Measurements from ENCODE around the gene CCL5. TPM values are rescaled to one million over a fixed set of nuclear protein-coding genes. Genes with fewer than 3 reads are reported as not detected.

The CCL5 gene
- total RNA-seq, 1 donor, result 0.36 TPM

DNA sequence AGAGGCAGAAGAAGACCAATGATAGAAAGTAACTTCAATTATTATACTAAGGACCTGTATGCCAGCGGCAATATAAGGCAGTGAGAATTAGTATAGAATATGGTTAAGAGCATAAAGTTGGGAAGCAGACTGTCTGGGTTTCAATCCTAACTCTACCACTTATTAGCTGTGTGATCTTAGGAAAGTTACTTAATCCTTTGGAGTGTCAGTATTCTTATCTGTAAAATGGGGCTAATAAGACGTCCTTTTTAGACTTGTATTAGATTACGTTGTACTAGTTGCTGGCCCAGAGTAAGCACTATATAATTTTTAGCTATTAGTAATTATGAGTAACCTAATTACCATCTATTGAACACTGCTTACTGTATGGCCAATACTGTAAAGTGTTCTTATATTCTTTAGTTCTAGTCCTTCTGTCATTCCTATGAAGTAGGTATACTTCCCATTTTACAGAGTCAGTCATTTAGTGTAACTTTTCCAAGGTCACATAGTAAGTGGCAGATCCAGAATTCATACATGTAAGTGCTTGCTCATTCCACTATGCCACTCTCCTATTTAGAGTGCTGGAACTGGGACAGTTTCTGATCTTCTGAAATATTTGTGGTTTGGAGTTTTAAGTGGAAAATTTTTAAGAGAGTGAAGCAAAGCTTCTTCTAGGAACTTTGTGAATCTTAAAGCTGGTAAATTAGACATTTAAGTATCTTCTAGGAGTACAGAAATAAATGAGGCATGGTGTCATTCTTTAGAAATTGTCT, 33.9 kb downstream of the CCL5 start:
- Histone ChIP-seq H3K4me2 (ENCODE audit: insufficient read depth, low read length) (no peak overlapping the region), H3K4me3 (ENCODE audit: insufficient read depth, low read length) (no peak overlapping the region), H3K27me3 (ENCODE audit: insufficient read depth, low read length) (no peaks in the 10 kb centered on the region), H3K4me1 (ENCODE audit: insufficient read depth, low read length) (peaks cover 4% of the 10 kb centered on the region), H2AFZ (ENCODE audit: low read length) (no peak overlapping the region), H3K79me2 (ENCODE audit: insufficient read depth, low read length) (peaks cover 4% of the 10 kb centered on the region), H3K9me3 (ENCODE audit: low read depth, low read length) (no peaks in the 10 kb centered on the region), H3K36me3 (ENCODE audit: insufficient read depth, low read length) (peaks cover 69% of the 10 kb centered on the region), H4K20me1 (ENCODE audit: insufficient read depth, low read length) (peaks cover 20% of the 10 kb centered on the region), H3K27ac (ENCODE audit: low read depth, low read length) (no peak overlapping the region)
- no peak for DNase-seq (ENCODE audit: insufficient read length, low spot score, missing footprints)
- TF ChIP-seq, protein P1, sequence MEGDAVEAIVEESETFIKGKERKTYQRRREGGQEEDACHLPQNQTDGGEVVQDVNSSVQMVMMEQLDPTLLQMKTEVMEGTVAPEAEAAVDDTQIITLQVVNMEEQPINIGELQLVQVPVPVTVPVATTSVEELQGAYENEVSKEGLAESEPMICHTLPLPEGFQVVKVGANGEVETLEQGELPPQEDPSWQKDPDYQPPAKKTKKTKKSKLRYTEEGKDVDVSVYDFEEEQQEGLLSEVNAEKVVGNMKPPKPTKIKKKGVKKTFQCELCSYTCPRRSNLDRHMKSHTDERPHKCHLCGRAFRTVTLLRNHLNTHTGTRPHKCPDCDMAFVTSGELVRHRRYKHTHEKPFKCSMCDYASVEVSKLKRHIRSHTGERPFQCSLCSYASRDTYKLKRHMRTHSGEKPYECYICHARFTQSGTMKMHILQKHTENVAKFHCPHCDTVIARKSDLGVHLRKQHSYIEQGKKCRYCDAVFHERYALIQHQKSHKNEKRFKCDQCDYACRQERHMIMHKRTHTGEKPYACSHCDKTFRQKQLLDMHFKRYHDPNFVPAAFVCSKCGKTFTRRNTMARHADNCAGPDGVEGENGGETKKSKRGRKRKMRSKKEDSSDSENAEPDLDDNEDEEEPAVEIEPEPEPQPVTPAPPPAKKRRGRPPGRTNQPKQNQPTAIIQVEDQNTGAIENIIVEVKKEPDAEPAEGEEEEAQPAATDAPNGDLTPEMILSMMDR (IDR thresholded peaks at IDR 0.05; ENCODE audit: extremely low read depth, low read depth, low read length), result no peak

DNA sequence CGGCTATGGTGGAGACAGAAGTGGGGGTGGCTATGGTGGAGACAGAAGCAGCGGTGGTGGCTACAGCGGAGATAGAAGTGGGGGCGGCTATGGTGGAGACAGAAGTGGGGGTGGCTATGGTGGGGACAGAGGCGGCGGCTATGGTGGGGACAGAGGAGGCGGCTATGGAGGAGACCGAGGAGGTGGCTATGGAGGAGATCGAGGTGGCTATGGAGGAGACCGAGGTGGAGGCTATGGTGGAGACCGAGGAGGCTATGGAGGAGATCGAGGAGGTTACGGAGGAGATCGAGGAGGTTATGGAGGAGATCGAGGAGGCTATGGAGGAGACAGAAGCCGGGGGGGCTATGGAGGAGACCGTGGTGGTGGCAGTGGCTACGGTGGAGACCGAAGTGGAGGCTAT, 35.6 kb downstream of the CCL5 start:
- H3K27me3 ChIP-seq (ENCODE audit: insufficient read depth, low read length), result no peaks in the 10 kb centered on the region
- H2AFZ ChIP-seq (ENCODE audit: low read length), result no peak overlapping the region
- H3K4me1 ChIP-seq (ENCODE audit: insufficient read depth, low read length), result peaks cover 4% of the 10 kb centered on the region
- peaks cover 4% of the 10 kb centered on the region for H3K79me2 ChIP-seq (ENCODE audit: insufficient read depth, low read length)
- peaks cover 15% of the 10 kb centered on the region for H4K20me1 ChIP-seq (ENCODE audit: insufficient read depth, low read length)
- DNase-seq (ENCODE audit: insufficient read length, low spot score, missing footprints), result no peak
- peaks cover 77% of the 10 kb centered on the region for H3K36me3 ChIP-seq (ENCODE audit: insufficient read depth, low read length)
- no peaks in the 10 kb centered on the region for H3K9me3 ChIP-seq (ENCODE audit: low read depth, low read length)
- no peak overlapping the region for H3K4me2 ChIP-seq (ENCODE audit: insufficient read depth, low read length)
- TF ChIP-seq, protein P1 (IDR thresholded peaks at IDR 0.05; ENCODE audit: extremely low read depth, low read depth, low read length), result no peak
- no peak overlapping the region for H3K4me3 ChIP-seq (ENCODE audit: insufficient read depth, low read length)
- H3K27ac ChIP-seq (ENCODE audit: low read depth, low read length), result no peak overlapping the region

DNA sequence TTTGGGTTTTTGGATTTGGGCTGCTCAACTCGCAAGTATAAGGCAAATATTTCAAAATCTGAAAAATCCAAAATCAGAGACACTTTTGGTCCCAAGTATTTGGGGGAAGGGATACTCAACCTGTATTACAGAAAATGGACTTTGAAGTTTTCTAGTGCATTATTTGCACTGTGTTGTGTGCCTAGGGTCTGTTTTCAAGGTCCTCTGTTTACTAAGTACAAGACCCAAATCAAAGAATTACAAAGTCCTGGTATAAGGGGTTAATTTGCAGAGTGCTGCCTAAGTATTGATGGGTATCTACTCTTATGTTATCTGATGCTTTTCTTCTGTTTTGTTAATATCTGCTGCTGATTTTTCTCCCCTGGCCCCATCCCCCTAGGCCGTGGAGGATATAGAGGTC, 36.5 kb downstream of the CCL5 start:
- peaks cover 4% of the 10 kb centered on the region for H3K4me1 ChIP-seq (ENCODE audit: insufficient read depth, low read length)
- peaks cover 4% of the 10 kb centered on the region for H3K79me2 ChIP-seq (ENCODE audit: insufficient read depth, low read length)
- no peak for DNase-seq (ENCODE audit: insufficient read length, low spot score, missing footprints)
- no peak overlapping the region for H3K4me2 ChIP-seq (ENCODE audit: insufficient read depth, low read length)
- H3K36me3 ChIP-seq (ENCODE audit: insufficient read depth, low read length), result peaks cover 82% of the 10 kb centered on the region
- TF ChIP-seq, protein P1 (IDR thresholded peaks at IDR 0.05; ENCODE audit: extremely low read depth, low read depth, low read length), result no peak
- no peaks in the 10 kb centered on the region for H3K27me3 ChIP-seq (ENCODE audit: insufficient read depth, low read length)
- H3K4me3 ChIP-seq (ENCODE audit: insufficient read depth, low read length), result no peak overlapping the region
- H2AFZ ChIP-seq (ENCODE audit: low read length), result no peak overlapping the region
- no peaks in the 10 kb centered on the region for H3K9me3 ChIP-seq (ENCODE audit: low read depth, low read length)
- H3K27ac ChIP-seq (ENCODE audit: low read depth, low read length), result no peak overlapping the region
- peaks cover 14% of the 10 kb centered on the region for H4K20me1 ChIP-seq (ENCODE audit: insufficient read depth, low read length)

DNA sequence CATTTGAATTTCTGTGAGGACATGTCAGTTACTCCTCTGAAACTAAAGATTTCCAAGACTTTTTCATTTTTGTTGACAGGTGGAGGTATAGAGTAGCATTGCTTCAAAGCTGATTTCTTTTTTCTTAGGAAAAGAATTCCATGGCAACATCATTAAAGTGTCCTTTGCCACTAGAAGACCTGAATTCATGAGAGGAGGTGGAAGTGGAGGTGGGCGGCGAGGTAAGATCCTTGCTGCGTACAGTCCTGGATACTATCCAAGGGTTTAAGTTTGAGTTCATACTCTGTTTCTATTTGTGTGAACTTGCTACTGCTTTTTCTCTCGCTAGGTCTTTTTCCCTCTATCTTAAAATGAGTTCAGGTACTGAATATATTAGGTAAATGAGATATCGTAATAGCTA, 37.9 kb downstream of the CCL5 start:
- H3K27me3 ChIP-seq (ENCODE audit: insufficient read depth, low read length), result no peaks in the 10 kb centered on the region
- H2AFZ ChIP-seq (ENCODE audit: low read length), result no peak overlapping the region
- H3K9me3 ChIP-seq (ENCODE audit: low read depth, low read length), result no peaks in the 10 kb centered on the region
- peaks cover 14% of the 10 kb centered on the region for H4K20me1 ChIP-seq (ENCODE audit: insufficient read depth, low read length)
- DNase-seq (ENCODE audit: insufficient read length, low spot score, missing footprints), result no peak
- H3K27ac ChIP-seq (ENCODE audit: low read depth, low read length), result no peak overlapping the region
- peaks cover 4% of the 10 kb centered on the region for H3K4me1 ChIP-seq (ENCODE audit: insufficient read depth, low read length)
- H3K36me3 ChIP-seq (ENCODE audit: insufficient read depth, low read length), result peaks cover 83% of the 10 kb centered on the region
- no peak overlapping the region for H3K4me3 ChIP-seq (ENCODE audit: insufficient read depth, low read length)
- TF ChIP-seq, protein P1 (IDR thresholded peaks at IDR 0.05; ENCODE audit: extremely low read depth, low read depth, low read length), result no peak
- H3K4me2 ChIP-seq (ENCODE audit: insufficient read depth, low read length), result no peak overlapping the region
- H3K79me2 ChIP-seq (ENCODE audit: insufficient read depth, low read length), result peaks cover 4% of the 10 kb centered on the region

Measured in osteoblast (primary cell).